Aorta (tissue), 5 donors: ENCODE measurements around the gene PRL. TPM values are rescaled to one million over a fixed set of nuclear protein-coding genes. Genes with fewer than 3 reads are reported as not detected.
A peak's percentile ranks its signal among the peaks of the same experiment; 100 is the strongest.

Source experiments
- ATAC-seq: fragments of 200-7000 bp; cut with Tn5 transposase; one replicate; pipeline ENCODE4 v1.9.1; 2022; ENCODE audit warnings: moderate library complexity; ENCODE audit not compliant: low FRiP score
- DNase-seq, 2 donors: peaks; one replicate each; pipeline ENCODE4 v3.0.0-alpha.2; 2020
- H3K27ac ChIP-seq, 2 donors: one replicate each; pipeline ENCODE4 v1.5.1; 2013; ENCODE audit warnings: low read length in 2 of 2, mild to moderate bottlenecking in 2 of 2, moderate library complexity in 2 of 2, control low read depth in 1 of 2, inconsistent platforms in 1 of 2, low read depth in 1 of 2
- H3K27me3 ChIP-seq, 2 donors: one replicate each; pipeline ENCODE4 v1.6.1; 2013; ENCODE audit warnings: control low read depth in 1 of 2, low read length in 1 of 2, mild to moderate bottlenecking in 1 of 2, moderate library complexity in 1 of 2; ENCODE audit not compliant: insufficient read depth in 2 of 2, control insufficient read depth in 1 of 2
- H3K36me3 ChIP-seq, 2 donors: one replicate each; pipeline ENCODE4 v1.6.1; 2013; ENCODE audit warnings: control low read depth in 1 of 2, low read length in 1 of 2, mild to moderate bottlenecking in 1 of 2; ENCODE audit not compliant: insufficient read depth in 2 of 2, control insufficient read depth in 1 of 2
- H3K4me1 ChIP-seq, 2 donors: one replicate each; pipeline ENCODE4 v1.6.1; 2013; ENCODE audit warnings: low read length in 2 of 2, control low read depth in 1 of 2, mild to moderate bottlenecking in 1 of 2, moderate library complexity in 1 of 2; ENCODE audit not compliant: insufficient read depth in 2 of 2, control insufficient read depth in 1 of 2
- H3K4me3 ChIP-seq, 2 donors: one replicate each; pipeline ENCODE4 v1.5.1; 2013; ENCODE audit warnings: low read length in 2 of 2, control low read depth in 1 of 2, mild to moderate bottlenecking in 1 of 2
- H3K9me3 ChIP-seq: one replicate; pipeline ENCODE4 v1.6.1; 2013; ENCODE audit warnings: mild to moderate bottlenecking, low read length; ENCODE audit not compliant: control insufficient read depth
- WGBS, 2 donors: extraction: QIAGEN DNeasy Blood & Tissue Kit; methylation state at CpG; one replicate each; pipeline ENCODE4 v1.1.7; 2013; 5-methylcytosine and 5-hydroxymethylcytosine counted together
- intact Hi-C, 2 donors: fragments of 100-400 bp; cut with DNase I; formaldehyde crosslinking; loops; one replicate each; pipeline versions ENCODE4 v1.14.2 to v1.15.0; 2022
- polyA plus RNA-seq, 2 donors: library from polyadenylated mRNA; stranded (reverse); fragments of 200-250 nt; gene quantifications; one replicate each; pipeline ENCODE4 v1.2.3, GENCODE V29; 2013
- total RNA-seq, 2 donors: library from RNA; stranded (reverse); fragmentation: NEBNext Ultra II Directional; extraction: Animal tissue kit (Norgen Biotek cat#: 25700); gene quantifications; one replicate each; pipeline ENCODE4 v1.2.1, GENCODE V29; 2021
- donor health status: healthy with polysubstance abuse.
- donor health status: Bipolar disorder and iron deficiency.
- donor health status: DM: no; HTN: no; CAD: no.
- donor health status: DM: no; HTN: no; CAD: no.
- donor health status: DM: yes; HTN: yes; CAD: no.

Gene PRL
- total and polyA plus RNA-seq, 4 donors, result not detected

GRCh38 chr6:22326500-22326899 lies 29.7 kb upstream of the PRL start:
- no peak for ATAC-seq
- WGBS, 2 donors, result 93 to 95% methylated on average over 6 of the region's 6 CpGs
- H3K9me3 ChIP-seq, result no peaks in the 10 kb centered on the region
- H3K4me3 ChIP-seq, result no peak overlapping the region
- no peak for DNase-seq
- no peaks in the 10 kb centered on the region for H3K27me3 ChIP-seq
- intact Hi-C loops, result no loop called here
- H3K27ac ChIP-seq, result no peak overlapping the region
- no peaks in the 10 kb centered on the region for H3K36me3 ChIP-seq
- H3K4me1 ChIP-seq, result no peaks in the 10 kb centered on the region

- DNase-seq (no peak), ATAC-seq (no peak)
- intact Hi-C loops, result no loop called here
- no peaks in the 10 kb centered on the region for H3K4me1 ChIP-seq
- H3K36me3 ChIP-seq, result no peaks in the 10 kb centered on the region
- no peak overlapping the region for H3K27ac ChIP-seq
- H3K27me3 ChIP-seq, result no peaks in the 10 kb centered on the region
- no peak overlapping the region for H3K4me3 ChIP-seq
- H3K9me3 ChIP-seq, result no peaks in the 10 kb centered on the region
Measured at GRCh38 chr6:22325481-22325880, 28.6 kb upstream of the PRL start.

GRCh38 chr6:22323848-22324247 lies 27.0 kb upstream of the PRL start:
- DNase-seq (no peak), ATAC-seq (no peak)
- Histone ChIP-seq H3K4me1 (no peaks in the 10 kb centered on the region), H3K27me3 (no peaks in the 10 kb centered on the region), H3K9me3 (no peaks in the 10 kb centered on the region), H3K4me3 (no peak overlapping the region), H3K27ac (no peak overlapping the region), H3K36me3 (no peaks in the 10 kb centered on the region)
- WGBS, 2 donors, result 97 to 99% methylated on average over 1 of the region's 1 CpG
- intact Hi-C loops, result no loop called here

DNA sequence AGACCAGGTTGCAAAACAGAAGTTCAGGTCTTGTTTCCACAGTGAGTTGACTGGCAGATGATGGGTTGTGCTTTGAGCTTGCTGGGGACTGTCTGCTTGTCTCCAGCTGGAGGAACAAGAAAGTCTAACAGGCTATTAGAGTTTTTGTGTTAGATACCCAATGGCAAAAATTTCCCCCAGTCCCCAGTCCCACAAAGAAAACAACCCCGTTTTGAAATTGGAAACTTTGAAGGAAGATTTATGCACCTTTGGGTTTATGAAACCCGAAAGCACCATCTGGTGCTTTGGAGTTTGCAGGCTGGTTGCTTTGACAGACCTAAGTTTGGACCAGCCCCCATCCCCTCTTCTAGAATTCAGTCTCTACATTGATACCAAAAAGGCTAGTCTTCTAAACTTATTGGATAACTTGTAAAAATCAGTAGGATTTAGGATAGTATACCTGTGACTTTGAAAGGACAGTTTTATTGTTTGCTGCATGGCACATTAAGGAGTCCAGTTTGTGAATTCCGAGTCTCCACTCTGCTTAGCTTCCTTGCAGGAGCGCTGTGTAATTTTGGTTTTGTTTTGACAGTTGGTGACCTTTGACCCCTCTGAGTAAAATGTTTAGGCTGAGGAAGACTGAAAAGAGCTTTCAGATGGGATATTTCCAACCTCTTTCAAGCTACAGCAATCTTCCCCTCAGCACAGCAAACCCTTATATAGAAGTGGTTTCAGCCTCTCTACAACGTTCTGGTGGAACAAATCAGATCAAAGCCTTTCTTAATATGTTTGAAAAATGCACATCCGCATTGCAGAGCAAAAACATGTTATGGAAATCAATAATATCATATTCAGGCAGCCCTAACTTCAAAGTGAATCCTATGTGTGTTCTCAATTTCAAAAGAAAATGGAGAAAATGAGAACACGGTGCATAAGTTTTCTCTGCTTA lies 25.5 kb upstream of the PRL start:
- no peak for ATAC-seq
- no peak overlapping the region for H3K27ac ChIP-seq
- WGBS, 2 donors, result 84 to 85% methylated on average over 7 of the region's 7 CpGs
- H3K36me3 ChIP-seq, result no peaks in the 10 kb centered on the region
- intact Hi-C loops, result no loop called here
- no peaks in the 10 kb centered on the region for H3K4me1 ChIP-seq
- no peak overlapping the region for H3K4me3 ChIP-seq
- DNase-seq, result no peak
- no peaks in the 10 kb centered on the region for H3K27me3 ChIP-seq
- H3K9me3 ChIP-seq, result no peaks in the 10 kb centered on the region

DNA sequence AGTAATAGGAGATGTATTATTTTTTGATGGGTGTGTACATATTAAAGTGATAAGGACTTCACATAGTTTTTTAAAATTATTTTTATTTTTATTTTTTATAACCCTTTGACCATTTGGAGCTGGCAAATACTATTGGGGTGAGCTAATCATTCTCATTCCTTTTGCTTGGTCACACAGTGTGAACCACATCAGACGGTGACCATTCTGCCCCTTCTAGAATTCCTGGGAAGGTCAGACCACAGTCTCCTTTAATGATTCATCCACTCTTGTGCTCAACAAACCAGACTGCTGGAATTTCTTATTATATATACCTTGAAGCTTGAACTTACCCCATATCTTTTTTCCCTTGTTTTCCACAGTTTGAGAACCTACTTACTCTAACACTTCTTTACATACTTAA lies 23.9 kb upstream of the PRL start:
- DNase-seq (no peak), ATAC-seq (no peak)
- no peaks in the 10 kb centered on the region for H3K4me1 ChIP-seq
- no peak overlapping the region for H3K4me3 ChIP-seq
- intact Hi-C loops, result no loop called here
- H3K36me3 ChIP-seq, result no peaks in the 10 kb centered on the region
- no peak overlapping the region for H3K27ac ChIP-seq
- no peaks in the 10 kb centered on the region for H3K27me3 ChIP-seq
- 12 to 14% methylated on average over 1 of the region's 1 CpG for WGBS, 2 donors
- no peaks in the 10 kb centered on the region for H3K9me3 ChIP-seq

- H3K9me3 ChIP-seq, result peaks cover 2% of the 10 kb centered on the region
- no peak overlapping the region for H3K4me3 ChIP-seq
- H3K4me1 ChIP-seq, result no peaks in the 10 kb centered on the region
- no peak overlapping the region for H3K27ac ChIP-seq
- intact Hi-C loops, result no loop called here
- DNase-seq, result no peak
- H3K36me3 ChIP-seq, result no peaks in the 10 kb centered on the region
- WGBS, 2 donors, result 89 to 91% methylated on average over 22 of the region's 22 CpGs
- ATAC-seq, result peak; percentile 7
- H3K27me3 ChIP-seq, result no peaks in the 10 kb centered on the region
Measured at GRCh38 chr6:22318404-22318803, 21.6 kb upstream of the PRL start.

DNA sequence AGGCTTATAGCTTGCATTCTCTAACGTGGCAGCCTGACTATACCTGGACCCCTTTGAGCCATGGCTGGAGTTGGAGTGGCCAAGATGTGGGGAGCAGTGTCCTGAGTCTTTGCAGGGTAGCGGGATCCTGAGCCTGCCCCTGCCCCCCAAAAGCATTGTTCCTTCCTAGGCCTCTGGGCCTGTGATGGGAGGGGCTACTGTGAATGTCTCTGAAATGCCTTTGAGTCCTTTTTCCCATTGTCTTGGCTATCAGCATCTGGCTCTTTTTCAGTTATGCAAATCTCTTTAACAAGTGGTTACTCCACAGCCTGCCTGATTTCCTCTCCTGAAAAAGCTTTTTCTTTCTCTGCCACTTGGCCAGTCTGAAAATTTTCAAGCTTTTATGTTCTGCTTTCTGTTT lies 17.0 kb upstream of the PRL start:
- Histone ChIP-seq H3K27ac (no peak overlapping the region), H3K9me3 (peaks cover 2% of the 10 kb centered on the region), H3K36me3 (no peaks in the 10 kb centered on the region), H3K4me1 (no peaks in the 10 kb centered on the region), H3K4me3 (no peak overlapping the region), H3K27me3 (no peaks in the 10 kb centered on the region)
- DNase-seq (no peak), ATAC-seq (no peak)
- intact Hi-C loops, result no loop called here
- WGBS, 2 donors, result 94 to 100% methylated on average over 2 of the region's 2 CpGs

- H3K27me3 ChIP-seq, result no peaks in the 10 kb centered on the region
- 91 to 93% methylated on average over 2 of the region's 2 CpGs for WGBS, 2 donors
- H3K9me3 ChIP-seq, result peaks cover 2% of the 10 kb centered on the region
- DNase-seq (no peak), ATAC-seq (no peak)
- intact Hi-C loops, result no loop called here
- no peaks in the 10 kb centered on the region for H3K36me3 ChIP-seq
- no peaks in the 10 kb centered on the region for H3K4me1 ChIP-seq
- no peak overlapping the region for H3K27ac ChIP-seq
- no peak overlapping the region for H3K4me3 ChIP-seq
Measured at GRCh38 chr6:22308939-22309338, 12.1 kb upstream of the PRL start.

DNA sequence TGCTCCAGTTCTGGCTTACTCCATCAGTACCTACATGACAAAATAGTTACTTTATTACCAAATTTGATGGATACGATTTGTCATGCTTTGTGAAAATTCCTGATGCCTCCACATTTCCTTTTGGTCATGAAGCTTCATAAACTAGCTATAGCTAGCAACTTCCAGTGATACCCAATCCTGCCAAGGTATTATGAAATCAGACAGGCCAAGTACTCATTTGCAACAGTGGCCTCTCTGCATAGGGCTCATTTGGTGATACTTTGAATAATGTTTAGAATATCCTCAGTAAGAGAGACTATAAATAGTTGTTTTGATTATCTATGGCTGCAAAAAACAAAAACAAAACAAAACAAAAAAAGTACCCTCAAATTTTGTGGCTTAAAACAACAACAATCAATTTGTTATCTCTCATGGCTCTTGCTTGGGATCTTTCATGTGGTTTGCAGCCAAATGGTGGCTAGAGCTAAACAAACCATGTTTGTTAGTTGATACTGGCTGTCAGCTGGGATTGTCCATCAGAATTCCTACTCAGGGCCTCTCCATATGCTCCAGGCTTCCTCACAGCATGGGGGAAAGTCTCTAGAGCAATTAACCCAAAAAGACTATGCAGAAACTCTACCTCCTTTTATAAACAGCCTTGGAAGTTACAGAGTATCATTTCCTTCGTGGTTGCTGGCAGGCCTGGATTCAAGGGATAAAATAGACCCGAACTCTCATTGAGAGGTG lies 10.1 kb upstream of the PRL start:
- ATAC-seq, result no peak
- no peaks in the 10 kb centered on the region for H3K9me3 ChIP-seq
- intact Hi-C loops, result no loop called here
- H3K4me1 ChIP-seq, result no peaks in the 10 kb centered on the region
- no peak overlapping the region for H3K27ac ChIP-seq
- WGBS, 2 donors, result 85 to 89% methylated on average over 3 of the region's 3 CpGs
- no peaks in the 10 kb centered on the region for H3K36me3 ChIP-seq
- H3K27me3 ChIP-seq, result no peaks in the 10 kb centered on the region
- H3K4me3 ChIP-seq, result no peak overlapping the region
- no peak for DNase-seq
